ENCODE results near the gene DDA1.

- no peak for TF ChIP-seq POLR2AphosphoS5 (IDR thresholded peaks at IDR 0.05)
- TF ChIP-seq CTCF (IDR thresholded peaks at IDR 0.05): no peak
Measured at GRCh38 chr19:17286263-17286662, 23.1 kb upstream of the DDA1 start.
